GM18951 (cell line): Measurements from ENCODE around the gene VGLL4.

Experiments
- POLR2A ChIP-seq: IDR thresholded peaks from 4 replicates; pipeline ENCODE4 v1.6.1; 2011; ENCODE audit warnings: mild to moderate bottlenecking; ENCODE audit not compliant: insufficient read length, insufficient read depth; ENCODE audit errors: extremely low read depth
- in situ Hi-C: fragments of 300-500 bp; cut with MboI; formaldehyde crosslinking; loops from one replicate; pipeline ENCODE4 v1.12.0; 2022; ENCODE audit warnings: low sequenced_read_pairs, mixed read lengths, inconsistent platforms; ENCODE audit not compliant: unreplicated experiment

VGLL4 gene

GRCh38 chr3:11661827-11662226, 18.1 kb upstream of the VGLL4 start:
- in situ Hi-C loops, result no loop called here
- no peak for TF ChIP-seq POLR2A

GRCh38 chr3:11661052-11661656, 17.4 kb upstream of the VGLL4 start:
- in situ Hi-C loops, result no loop called here
- no peak for TF ChIP-seq POLR2A

GRCh38 chr3:11660242-11660641, 16.5 kb upstream of the VGLL4 start:
- no peak for TF ChIP-seq POLR2A
- in situ Hi-C loops, result no loop called here

- in situ Hi-C loops, result loop anchor here (5.0 to 10.0 kb wide), 2 partner anchors 276 to 413 kb away; no protein-coding TSS in a partner anchor
- TF ChIP-seq POLR2A, result no peak
Observed at GRCh38 chr3:11658180-11658579, 14.5 kb upstream of the VGLL4 start.

- in situ Hi-C loops, result loop anchor here (5.0 to 10.0 kb wide), 2 partner anchors 273 to 411 kb away; no protein-coding TSS in a partner anchor
- TF ChIP-seq POLR2A, result no peak
Observed at GRCh38 chr3:11655196-11655928, 11.6 kb upstream of the VGLL4 start.

GRCh38 chr3:11654166-11654565, 10.5 kb upstream of the VGLL4 start:
- no peak for TF ChIP-seq POLR2A
- in situ Hi-C loops, result loop anchor here (10.0 kb wide), 1 partner anchor 409 kb away; no protein-coding TSS in a partner anchor

- in situ Hi-C loops, result loop anchor here (10.0 kb wide), 1 partner anchor 409 kb away; no protein-coding TSS in a partner anchor
Observed at GRCh38 chr3:11653298-11654055, 9.8 kb upstream of the VGLL4 start.

GRCh38 chr3:11651900-11652299, 8.2 kb upstream of the VGLL4 start:
- no peak for TF ChIP-seq POLR2A
- in situ Hi-C loops, result loop anchor here (10.0 kb wide), 1 partner anchor 407 kb away; no protein-coding TSS in a partner anchor

More at GRCh38 chr3:11653298-11654055, 9.8 kb upstream of the VGLL4 start:
- TF ChIP-seq POLR2A, result no peak

- in situ Hi-C loops, result loop anchor here (10.0 kb wide), 1 partner anchor 407 kb away; no protein-coding TSS in a partner anchor
- TF ChIP-seq POLR2A, result no peak
Observed at GRCh38 chr3:11651477-11651876, 7.8 kb upstream of the VGLL4 start.

- in situ Hi-C loops, result loop anchor here (10.0 kb wide), 1 partner anchor 406 kb away; no protein-coding TSS in a partner anchor
- TF ChIP-seq POLR2A, result no peak
Observed at GRCh38 chr3:11650391-11650790, 6.7 kb upstream of the VGLL4 start.

- in situ Hi-C loops, result no loop called here
- no peak for TF ChIP-seq POLR2A
Observed at GRCh38 chr3:11648735-11649134, 5.0 kb upstream of the VGLL4 start.

- TF ChIP-seq POLR2A, result no peak
- in situ Hi-C loops, result no loop called here
Observed at GRCh38 chr3:11643201-11643603, 513 bp downstream of the VGLL4 start.
